Lower lobe of right lung (tissue), 2 donors: Measurements from ENCODE around the gene PTGES. TPM values are rescaled to one million over a fixed set of nuclear protein-coding genes. Genes with fewer than 3 reads are reported as not detected.

Experiments
- ATAC-seq, 2 donors: fragments of 200-7000 bp; cut with Tn5 transposase; one replicate each; pipeline ENCODE4 v1.9.1; 2020 to 2022; ENCODE audit warnings: mild to moderate bottlenecking in 2 of 2, moderate library complexity in 2 of 2
- DNase-seq: peaks from one replicate; pipeline ENCODE4 v3.0.0-alpha.2; 2020
- H3K27ac ChIP-seq: fragments of 200-600 bp; one replicate; pipeline ENCODE4 v1.8.0; 2022
- H3K27me3 ChIP-seq: fragments of 200-600 bp; one replicate; pipeline ENCODE4 v1.8.0; 2022; ENCODE audit warnings: low read depth
- H3K36me3 ChIP-seq: fragments of 200-600 bp; one replicate; pipeline ENCODE4 v1.8.0; 2022; ENCODE audit warnings: mild to moderate bottlenecking
- H3K4me1 ChIP-seq: fragments of 200-600 bp; one replicate; pipeline ENCODE4 v1.8.0; 2022
- H3K4me3 ChIP-seq: fragments of 200-600 bp; one replicate; pipeline ENCODE4 v1.8.0; 2022; ENCODE audit warnings: mild to moderate bottlenecking
- H3K9me3 ChIP-seq: fragments of 200-600 bp; one replicate; pipeline ENCODE4 v1.8.0; 2022
- CTCF ChIP-seq: fragments of 200-600 bp; IDR thresholded peaks from one replicate; pipeline ENCODE4 v1.8.0; 2022; ENCODE audit warnings: antibody characterized with exemption, mild to moderate bottlenecking
- intact Hi-C: fragments of 100-400 bp; cut with DNase I; formaldehyde crosslinking; loops from one replicate; pipeline ENCODE4 v1.11.0; 2022
- total RNA-seq: library from RNA; stranded (reverse); fragmentation: NEBNext Ultra II Directional; extraction: Animal tissue kit (Norgen Biotek cat#: 25700); gene quantifications from one replicate; pipeline ENCODE4 v1.2.1, GENCODE V29; 2021
- donor health status: DM: no; HTN: yes; CAD: no; lungs with severe emphysema.

The PTGES gene
- total RNA-seq, 1 donor from 2014 or later, result 3.9 TPM

DNA sequence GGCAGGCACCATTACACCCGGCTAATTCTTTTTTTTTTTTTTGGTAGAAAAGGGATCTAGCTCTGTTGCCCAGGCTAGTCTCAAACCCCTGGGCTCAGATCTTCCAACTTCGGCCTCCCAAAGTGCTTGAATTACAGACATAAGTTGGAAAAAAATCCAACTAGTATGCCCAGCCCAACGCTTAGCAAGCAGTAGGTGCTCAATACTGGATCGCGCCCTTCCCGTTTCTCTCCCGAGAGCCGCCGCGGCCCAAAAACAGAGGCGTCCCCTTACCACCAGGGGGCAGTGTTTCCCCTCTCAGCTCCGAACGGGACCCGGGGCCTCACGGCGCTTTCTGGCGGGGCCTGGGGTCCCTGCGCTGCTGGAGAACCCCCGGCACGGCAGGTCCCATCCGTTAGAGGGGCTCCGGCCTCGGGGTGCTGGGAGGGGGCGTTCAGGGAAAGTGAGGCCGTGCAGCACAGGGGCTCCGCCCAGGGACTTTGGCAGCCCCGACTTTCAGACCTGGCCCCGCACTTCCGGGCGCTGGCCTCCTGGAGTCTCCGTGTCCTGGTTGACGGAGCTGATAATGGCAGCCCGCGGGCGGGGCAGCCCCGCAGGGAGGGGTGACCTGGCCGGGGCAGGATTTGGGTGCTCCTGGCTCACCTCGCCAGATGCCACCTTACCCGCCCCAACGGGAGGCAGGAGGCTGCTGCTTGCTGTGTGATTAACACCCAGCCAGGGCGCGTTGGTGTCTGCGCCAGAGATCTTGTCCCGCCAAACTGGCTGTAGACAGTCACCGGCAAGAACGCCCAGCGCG is 15.2 kb downstream of the PTGES start:
- Histone ChIP-seq H3K4me3 (peak overlapping the region; percentile 70), H3K27me3 (peaks cover 2% of the 10 kb centered on the region), H3K36me3 (no peaks in the 10 kb centered on the region), H3K9me3 (no peaks in the 10 kb centered on the region), H3K4me1 (no peaks in the 10 kb centered on the region), H3K27ac (peak overlapping the region; percentile 85)
- ATAC-seq (peak; percentile 96), DNase-seq (peak; percentile 89)
- TF ChIP-seq CTCF, result peak; percentile 98
- intact Hi-C loops, result no loop called here

- H3K9me3 ChIP-seq, result no peaks in the 10 kb centered on the region
- ATAC-seq (no peak), DNase-seq (no peak)
- peaks cover 9% of the 10 kb centered on the region for H3K27me3 ChIP-seq
- H3K4me3 ChIP-seq, result no peak overlapping the region
- intact Hi-C loops, result no loop called here
- no peak overlapping the region for H3K27ac ChIP-seq
- no peaks in the 10 kb centered on the region for H3K36me3 ChIP-seq
- no peaks in the 10 kb centered on the region for H3K4me1 ChIP-seq
- no peak for TF ChIP-seq CTCF
Observed at GRCh38 chr9:129736334-129736733, 16.5 kb downstream of the PTGES start.

GRCh38 chr9:129735546-129735945 is 17.3 kb downstream of the PTGES start:
- ATAC-seq (no peak), DNase-seq (no peak)
- H3K36me3 ChIP-seq, result no peaks in the 10 kb centered on the region
- H3K27me3 ChIP-seq, result peaks cover 9% of the 10 kb centered on the region
- no peak overlapping the region for H3K27ac ChIP-seq
- no peaks in the 10 kb centered on the region for H3K4me1 ChIP-seq
- no peak overlapping the region for H3K4me3 ChIP-seq
- intact Hi-C loops, result no loop called here
- no peaks in the 10 kb centered on the region for H3K9me3 ChIP-seq
- TF ChIP-seq CTCF, result no peak

DNA sequence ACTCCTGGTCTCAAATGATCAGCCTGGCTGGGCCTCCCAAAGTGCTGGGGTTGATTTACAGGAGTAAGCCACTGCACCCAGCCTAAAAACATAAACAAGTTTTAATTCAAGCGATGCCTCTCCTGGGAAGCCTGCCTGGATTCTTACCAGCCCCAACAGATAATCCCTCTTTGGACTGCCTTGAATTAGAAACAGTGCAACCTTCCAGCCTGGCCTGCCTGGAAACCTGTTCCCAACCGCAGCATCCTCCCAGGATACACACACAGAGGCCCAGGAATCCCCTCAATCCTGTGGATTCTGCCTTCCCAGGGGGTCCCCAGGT is 19.2 kb downstream of the PTGES start:
- Histone ChIP-seq H3K9me3 (no peaks in the 10 kb centered on the region), H3K27ac (no peak overlapping the region), H3K4me1 (no peaks in the 10 kb centered on the region), H3K27me3 (peaks cover 15% of the 10 kb centered on the region), H3K4me3 (no peak overlapping the region), H3K36me3 (no peaks in the 10 kb centered on the region)
- DNase-seq, result no peak
- no peak for TF ChIP-seq CTCF
- no peak for ATAC-seq
- intact Hi-C loops, result no loop called here

DNA sequence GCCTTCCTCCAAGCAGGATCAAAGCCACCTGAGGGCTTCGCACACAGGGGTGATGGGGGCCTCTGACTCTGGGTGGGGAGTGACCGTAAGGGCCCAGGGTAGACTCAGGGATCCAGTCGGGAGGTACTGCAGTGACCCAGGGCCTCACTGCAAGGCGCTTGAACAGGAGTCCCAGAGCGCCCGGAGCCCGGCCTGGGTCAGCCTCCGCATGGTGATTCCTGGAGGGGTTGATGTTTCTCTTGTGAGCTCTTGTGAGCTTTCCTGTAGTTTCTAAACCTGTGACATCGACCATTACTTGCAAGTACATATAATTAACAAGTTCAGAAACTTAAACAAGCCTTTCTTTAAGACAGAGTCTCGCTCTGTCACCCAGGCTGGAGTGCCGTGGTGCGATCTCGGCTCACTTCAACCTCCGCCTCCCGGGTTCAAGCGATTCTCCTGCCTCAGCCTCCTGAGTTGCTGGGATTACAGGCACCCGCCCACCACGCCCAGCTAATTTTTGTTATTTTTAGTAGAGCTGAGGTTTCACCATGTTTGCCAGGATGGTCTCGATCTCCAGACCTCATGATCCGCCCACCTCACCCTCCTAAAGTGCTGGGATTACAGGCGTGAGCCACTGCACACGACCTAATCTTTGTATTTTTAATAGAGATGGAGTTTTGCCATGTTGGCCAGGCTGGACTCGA is 19.8 kb downstream of the PTGES start:
- H3K4me3 ChIP-seq, result no peak overlapping the region
- H3K9me3 ChIP-seq, result no peaks in the 10 kb centered on the region
- no peak overlapping the region for H3K27ac ChIP-seq
- TF ChIP-seq CTCF, result no peak
- DNase-seq, result no peak
- no peaks in the 10 kb centered on the region for H3K36me3 ChIP-seq
- peaks cover 15% of the 10 kb centered on the region for H3K27me3 ChIP-seq
- no peak for ATAC-seq
- no peaks in the 10 kb centered on the region for H3K4me1 ChIP-seq
- intact Hi-C loops, result no loop called here
